GM12878 (cell line): ENCODE data around the gene CBARP. TPM values are rescaled to one million over a fixed set of nuclear protein-coding genes. Genes with fewer than 3 reads are reported as not detected.

ENCODE experiments used
- ATAC-seq: fragments of 200-7000 bp; cut with Tn5 transposase; 3 replicates; pipeline ENCODE4 v1.9.1; 2020; ENCODE audit warnings: mild to moderate bottlenecking, moderate library complexity
- BruUV-seq: library from RNA; stranded (reverse); fragments of 400-500 nt; replicated peaks from 2 replicates; lab custom pipeline; 2021; lab: Mats Ljungman, UMichigan
- CTCF ChIA-PET: fragments of 300-600 bp; sonication (Branson Sonifier 250); formaldehyde crosslinking; extraction: SDS; loops from one replicate; lab custom pipeline; 2021; ENCODE audit warnings: inconsistent platforms; lab: Yijun Ruan, JAX
- POLR2A ChIA-PET: fragments of 350-600 bp; formaldehyde crosslinking; extraction: SDS; loops from one replicate; lab custom pipeline; 2021; ENCODE audit warnings: inconsistent platforms; lab: Charles Lee
- RAD21 ChIA-PET: fragments of 300-600 bp; sonication (Branson Sonifier 250); formaldehyde crosslinking; loops from one replicate; lab custom pipeline; 2023; ENCODE audit warnings: antibody characterized with exemption; ENCODE audit not compliant: unreplicated experiment; lab: Charles Lee
- SMC1A ChIA-PET: fragments of 300-600 bp; sonication (Branson Sonifier 250); formaldehyde crosslinking; loops from one replicate; lab custom pipeline; 2023; ENCODE audit not compliant: unreplicated experiment, uncharacterized antibody; lab: Charles Lee
- DNase-seq: peaks from one replicate; pipeline ENCODE4 v3.0.0-alpha.2; 2011; ENCODE audit warnings: low read depth, low spot score
- FAIRE-seq: peaks from 3 replicates; lab custom pipeline; 2011; peaks lifted over from hg19 to GRCh38; lab: Jason Lieb, UNC
- H2AFZ ChIP-seq: 2 replicates; pipeline ENCODE4 v1.6.0; 2011; ENCODE audit warnings: low read depth, low read length, control low read depth; ENCODE audit not compliant: control insufficient read depth
- H3K27ac ChIP-seq: 2 replicates; pipeline ENCODE4 v1.5.1; 2011; ENCODE audit warnings: control low read depth; ENCODE audit not compliant: control insufficient read depth, insufficient read depth
- H3K27me3 ChIP-seq, 2 experiments: replicated peaks in 1 of 2; 2 replicates each; pipeline versions ENCODE4 v1.6.0 to v1.6.1; 2011; ENCODE audit warnings: low read length in 1 of 2; ENCODE audit not compliant: control insufficient read depth in 2 of 2, insufficient read depth in 2 of 2
- H3K36me3 ChIP-seq, 2 experiments: 2 replicates each; pipeline ENCODE4 v1.5.1; 2011; ENCODE audit warnings: low read length in 1 of 2; ENCODE audit not compliant: control insufficient read depth in 2 of 2, insufficient read depth in 2 of 2
- H3K4me1 ChIP-seq: 2 replicates; pipeline ENCODE4 v1.6.1; 2011; ENCODE audit warnings: mild to moderate bottlenecking, low read length, moderate library complexity, mixed read lengths; ENCODE audit not compliant: control insufficient read depth, insufficient read depth
- H3K4me2 ChIP-seq: 2 replicates; pipeline ENCODE4 v1.6.0; 2011; ENCODE audit warnings: control low read depth; ENCODE audit not compliant: control insufficient read depth, insufficient read depth
- H3K4me3 ChIP-seq: fragments of 200-600 bp; sonication (generic); 2 replicates; pipeline ENCODE4 v1.5.1; 2016
- H3K79me2 ChIP-seq: 2 replicates; pipeline ENCODE4 v1.6.0; 2011; ENCODE audit warnings: low read length; ENCODE audit not compliant: control insufficient read depth, insufficient read depth
- H3K9ac ChIP-seq: 2 replicates; pipeline ENCODE4 v1.8.0; 2011; ENCODE audit warnings: low read length, control low read depth, mixed read lengths; ENCODE audit not compliant: control insufficient read depth, insufficient read depth
- H3K9me3 ChIP-seq: replicated peaks from 3 replicates; pipeline ENCODE4 v1.5.1; 2011; ENCODE audit warnings: mild to moderate bottlenecking, low read length; ENCODE audit not compliant: control insufficient read depth, insufficient read depth
- H4K20me1 ChIP-seq: 2 replicates; pipeline ENCODE4 v1.6.0; 2011; ENCODE audit not compliant: control insufficient read depth, insufficient read depth
- TCF3 ChIP-seq: IDR thresholded peaks from 2 replicates; pipeline ENCODE4 v1.6.1; 2012; ENCODE audit warnings: low read depth, mild to moderate bottlenecking, low read length, borderline replicate concordance; ENCODE audit not compliant: insufficient read depth
- YY1 ChIP-seq: IDR thresholded peaks from 2 replicates; pipeline ENCODE4 v1.6.1; 2011; ENCODE audit warnings: low read depth, mild to moderate bottlenecking, low read length
- WGBS: methylation state at CpG from one replicate; pipeline ENCODE4 v1.1.6; 2016; ENCODE audit warnings: low lambda C conversion rate; ENCODE audit not compliant: insufficient replicate concordance, insufficient coverage; ENCODE audit errors: missing lambda C conversion rate; 5-methylcytosine and 5-hydroxymethylcytosine counted together
- in situ Hi-C: fragments of 300-500 bp; cut with MboI; formaldehyde crosslinking; loops from 9 replicates; pipeline ENCODE4 v1.14.3; 2018; ENCODE audit warnings: mixed read lengths
- intact Hi-C: fragments of 100-400 bp; cut with micrococcal nuclease; formaldehyde crosslinking; loops from one replicate; pipeline ENCODE4 v1.14.2; 2022; ENCODE audit not compliant: unreplicated experiment
- polyA plus RNA-seq, 11 experiments: library from polyadenylated mRNA; depleted of rRNA in 4 of 11; unstranded in 6 of 11; stranded (reverse) in 5 of 11; fragments of >200 nt; fragmentation: Nextera tagmentation in 4 of 11; fragmentation: Illumina TruSeq in 1 of 11; extraction: Ambion mirVana in 4 of 11; extraction: Trizol in 1 of 11; gene quantifications; 1 replicate in 1 of 11; 2 replicates in 10 of 11; pipeline versions ENCODE4 v1.2.1 to v1.2.3, GENCODE V29; 2011 to 2016; ENCODE audit warnings: inconsistent platforms in 2 of 11, missing spikeins in 2 of 11, low read depth in 1 of 11
- total RNA-seq, 4 experiments: library from RNA; depleted of rRNA in 3 of 4; stranded (reverse); fragments of >200 nt in 3 of 4; fragmentation: Illumina TruSeq in 1 of 4; extraction: Trizol in 1 of 4; gene quantifications; 2 replicates each; pipeline versions ENCODE4 v1.2.1 to v1.2.3, GENCODE V29; 2013 to 2021
- TF ChIP-seq, protein P1 (sequence below): fragments of 450-650 bp; IDR thresholded peaks from 2 replicates; pipeline ENCODE4 v1.6.1; 2017; ENCODE audit warnings: antibody characterized with exemption, mild to moderate bottlenecking, moderate library complexity

The CBARP gene
- total and polyA plus RNA-seq, 10 of the 15 experiments (the other 5 are each of a cell fraction or from before 2014, with no cell fraction given) = 0.04 to 0.59 (median 0.18) TPM; not detected in 3

DNA sequence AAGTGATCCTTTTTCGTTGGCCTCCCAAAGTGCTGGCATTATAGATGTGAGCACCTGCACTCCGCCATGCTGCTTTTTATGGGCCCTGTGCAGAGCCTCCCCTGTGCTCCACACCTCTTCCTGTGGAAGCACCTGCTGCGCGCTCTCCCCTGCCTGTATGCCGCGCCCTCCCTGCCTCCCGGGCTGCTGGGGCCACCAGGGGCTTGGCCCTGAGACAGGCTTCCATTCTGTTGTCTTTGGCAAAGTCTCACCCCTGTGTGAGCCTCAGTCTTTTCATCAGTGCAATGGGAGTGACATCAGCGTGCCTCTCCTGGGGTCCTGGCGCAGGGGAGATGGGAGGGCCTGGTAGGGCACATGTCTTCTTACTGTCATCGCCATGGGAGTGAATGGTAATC lies 38.8 kb upstream of the CBARP start:
- ChIA-PET SMC1A (no interaction called here), CTCF (no interaction called here), RAD21 (interaction anchor here (3.9 kb wide), 1 partner anchor 32 kb away, joined by 29 read pairs; no protein-coding TSS in a partner anchor), POLR2A (no interaction called here)
- peak overlapping the region; percentile 68 for H3K4me2 ChIP-seq
- ATAC-seq (no peak), DNase-seq (no peak), FAIRE-seq (peak; percentile 59)
- in situ Hi-C loops (loop anchor here (5.0 kb wide), 1 partner anchor 96 kb away; no protein-coding TSS in a partner anchor), intact Hi-C loops (no loop called here)
- no peak overlapping the region for H2AFZ ChIP-seq
- H3K79me2 ChIP-seq = peaks cover 46% of the 10 kb centered on the region
- H3K4me3 ChIP-seq = peak overlapping the region; percentile 85
- peaks cover 18% of the 10 kb centered on the region for H3K4me1 ChIP-seq
- H3K9me3 ChIP-seq = no peaks in the 10 kb centered on the region
- WGBS = 25% methylated on average over 10 of the region's 10 CpGs
- H3K27ac ChIP-seq = peak overlapping the region; percentile 97
- peak overlapping the region; percentile 96 for H3K9ac ChIP-seq
- peaks cover 33 to 47% of the 10 kb centered on the region in 2 experiments for H3K36me3 ChIP-seq
- TF ChIP-seq, protein P1, sequence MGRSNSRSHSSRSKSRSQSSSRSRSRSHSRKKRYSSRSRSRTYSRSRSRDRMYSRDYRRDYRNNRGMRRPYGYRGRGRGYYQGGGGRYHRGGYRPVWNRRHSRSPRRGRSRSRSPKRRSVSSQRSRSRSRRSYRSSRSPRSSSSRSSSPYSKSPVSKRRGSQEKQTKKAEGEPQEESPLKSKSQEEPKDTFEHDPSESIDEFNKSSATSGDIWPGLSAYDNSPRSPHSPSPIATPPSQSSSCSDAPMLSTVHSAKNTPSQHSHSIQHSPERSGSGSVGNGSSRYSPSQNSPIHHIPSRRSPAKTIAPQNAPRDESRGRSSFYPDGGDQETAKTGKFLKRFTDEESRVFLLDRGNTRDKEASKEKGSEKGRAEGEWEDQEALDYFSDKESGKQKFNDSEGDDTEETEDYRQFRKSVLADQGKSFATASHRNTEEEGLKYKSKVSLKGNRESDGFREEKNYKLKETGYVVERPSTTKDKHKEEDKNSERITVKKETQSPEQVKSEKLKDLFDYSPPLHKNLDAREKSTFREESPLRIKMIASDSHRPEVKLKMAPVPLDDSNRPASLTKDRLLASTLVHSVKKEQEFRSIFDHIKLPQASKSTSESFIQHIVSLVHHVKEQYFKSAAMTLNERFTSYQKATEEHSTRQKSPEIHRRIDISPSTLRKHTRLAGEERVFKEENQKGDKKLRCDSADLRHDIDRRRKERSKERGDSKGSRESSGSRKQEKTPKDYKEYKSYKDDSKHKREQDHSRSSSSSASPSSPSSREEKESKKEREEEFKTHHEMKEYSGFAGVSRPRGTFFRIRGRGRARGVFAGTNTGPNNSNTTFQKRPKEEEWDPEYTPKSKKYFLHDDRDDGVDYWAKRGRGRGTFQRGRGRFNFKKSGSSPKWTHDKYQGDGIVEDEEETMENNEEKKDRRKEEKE = no peak
- TF ChIP-seq YY1 = peak; percentile 71
- 0 out of 2 replicates have a peak, but pooled peaks have one; percentile 9 for TF ChIP-seq TCF3
- no peaks in the 10 kb centered on the region for H3K27me3 ChIP-seq
- H4K20me1 ChIP-seq = no peaks in the 10 kb centered on the region; the same call in 1 of the 2 replicates
- no TSS peak for BruUV-seq
